ENCODE measurements around the gene RTL10.

- TF ChIP-seq CTCF (IDR thresholded peaks at IDR 0.05) (no peak), POLR2A (IDR thresholded peaks at IDR 0.05) (no peak)
Observed at GRCh38 chr22:19823191-19823901, 31.3 kb downstream of the RTL10 start.
